Activated CD4-positive, alpha-beta T cell treated with anti-CD3 and anti-CD28 coated beads for 1 hour (primary cell): ENCODE results near the gene DOP1B.
"Not testable (repeated sequence)": the region's sequence is repeated elsewhere in the genome, so short reads cannot be mapped to it uniquely, and the experiment has no call there.

Experiments
- DNase-seq: peaks from one replicate; pipeline ENCODE4 v3.0.0-alpha.2; 2020

DOP1B gene, protein sequence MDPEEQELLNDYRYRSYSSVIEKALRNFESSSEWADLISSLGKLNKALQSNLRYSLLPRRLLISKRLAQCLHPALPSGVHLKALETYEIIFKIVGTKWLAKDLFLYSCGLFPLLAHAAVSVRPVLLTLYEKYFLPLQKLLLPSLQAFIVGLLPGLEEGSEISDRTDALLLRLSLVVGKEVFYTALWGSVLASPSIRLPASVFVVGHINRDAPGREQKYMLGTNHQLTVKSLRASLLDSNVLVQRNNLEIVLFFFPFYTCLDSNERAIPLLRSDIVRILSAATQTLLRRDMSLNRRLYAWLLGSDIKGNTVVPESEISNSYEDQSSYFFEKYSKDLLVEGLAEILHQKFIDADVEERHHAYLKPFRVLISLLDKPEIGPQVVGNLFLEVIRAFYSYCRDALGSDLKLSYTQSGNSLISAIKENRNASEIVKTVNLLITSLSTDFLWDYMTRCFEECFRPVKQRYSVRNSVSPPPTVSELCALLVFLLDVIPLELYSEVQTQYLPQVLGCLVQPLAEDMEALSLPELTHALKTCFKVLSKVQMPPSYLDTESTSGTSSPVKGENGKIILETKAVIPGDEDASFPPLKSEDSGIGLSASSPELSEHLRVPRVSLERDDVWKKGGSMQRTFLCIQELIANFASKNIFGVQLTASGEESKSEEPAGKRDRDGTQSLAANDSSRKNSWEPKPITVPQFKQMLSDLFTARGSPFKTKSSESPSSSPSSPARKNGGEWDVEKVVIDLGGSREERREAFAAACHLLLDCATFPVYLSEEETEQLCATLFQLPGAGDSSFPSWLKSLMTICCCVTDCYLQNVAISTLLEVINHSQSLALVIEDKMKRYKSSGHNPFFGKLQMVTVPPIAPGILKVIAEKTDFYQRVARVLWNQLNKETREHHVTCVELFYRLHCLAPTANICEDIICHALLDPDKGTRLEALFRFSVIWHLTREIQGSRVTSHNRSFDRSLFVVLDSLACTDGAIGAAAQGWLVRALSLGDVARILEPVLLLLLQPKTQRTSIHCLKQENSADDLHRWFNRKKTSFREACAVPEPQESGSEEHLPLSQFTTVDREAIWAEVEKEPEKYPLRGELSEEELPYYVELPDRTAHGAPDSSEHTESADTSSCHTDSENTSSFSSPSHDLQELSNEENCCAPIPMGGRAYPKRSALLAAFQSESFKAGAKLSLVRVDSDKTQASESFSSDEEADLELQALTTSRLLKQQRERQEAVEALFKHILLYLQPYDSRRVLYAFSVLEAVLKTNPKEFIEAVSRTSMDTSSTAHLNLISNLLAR (N-terminal part only)

GRCh38 chr21:36156815-36157670, at the start of gene DOP1B:
Gene DOP1B (plus strand): TSS chr21:36156824. CDS start chr21:36164734, 7,910 bp downstream.
- peak; percentile 26 for DNase-seq

DNA sequence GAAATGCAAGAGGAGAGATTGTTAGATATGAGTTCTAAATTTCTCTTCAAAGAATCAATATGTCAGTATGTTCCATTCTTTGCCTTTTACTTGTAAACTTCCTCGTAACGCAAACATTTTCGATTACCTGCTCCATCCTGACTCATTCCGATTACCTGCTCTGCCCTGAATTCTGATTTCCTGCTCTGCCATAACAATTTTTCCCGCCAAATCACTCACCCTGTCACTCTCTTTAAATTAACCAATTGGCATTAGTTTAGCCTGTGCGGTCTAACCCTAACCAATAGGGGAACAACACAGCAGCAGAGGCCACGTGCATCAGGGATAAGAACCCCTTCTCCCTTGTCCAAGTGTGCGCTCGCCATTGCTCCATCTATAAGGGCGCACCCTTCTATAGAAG, 46.8 kb upstream of the DOP1B start:
- DNase-seq = no peak

- no peak for DNase-seq
These were observed 45.4 kb upstream of the DOP1B start for GRCh38 chr21:36111238-36111637.

GRCh38 chr21:36113647-36114428, 42.8 kb upstream of the DOP1B start:
- DNase-seq = peak; percentile 34

GRCh38 chr21:36115138-36115730, 41.4 kb upstream of the DOP1B start:
- DNase-seq = no peak

DNA sequence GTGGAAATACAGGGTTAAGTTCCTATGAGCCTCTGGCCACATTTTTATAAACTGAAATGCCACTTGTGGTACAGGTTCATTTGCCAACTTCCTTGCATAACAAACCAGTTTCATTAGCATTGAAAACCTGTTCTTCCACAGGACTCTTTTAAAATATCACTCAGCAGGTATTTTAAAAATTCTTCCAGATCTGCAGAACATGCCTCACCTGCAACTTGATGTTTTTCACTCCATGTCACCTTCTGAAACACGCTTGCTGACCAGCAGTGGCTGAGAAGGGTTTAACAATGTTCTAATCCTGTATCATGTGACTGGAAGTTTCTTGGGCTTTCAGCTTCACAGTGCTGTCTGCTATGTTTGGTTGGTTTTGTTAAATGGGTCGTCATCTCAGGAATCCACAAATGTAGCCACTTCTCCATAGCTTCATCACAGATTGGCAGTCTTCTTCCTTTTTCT, 39.3 kb upstream of the DOP1B start:
- DNase-seq = no peak

DNA sequence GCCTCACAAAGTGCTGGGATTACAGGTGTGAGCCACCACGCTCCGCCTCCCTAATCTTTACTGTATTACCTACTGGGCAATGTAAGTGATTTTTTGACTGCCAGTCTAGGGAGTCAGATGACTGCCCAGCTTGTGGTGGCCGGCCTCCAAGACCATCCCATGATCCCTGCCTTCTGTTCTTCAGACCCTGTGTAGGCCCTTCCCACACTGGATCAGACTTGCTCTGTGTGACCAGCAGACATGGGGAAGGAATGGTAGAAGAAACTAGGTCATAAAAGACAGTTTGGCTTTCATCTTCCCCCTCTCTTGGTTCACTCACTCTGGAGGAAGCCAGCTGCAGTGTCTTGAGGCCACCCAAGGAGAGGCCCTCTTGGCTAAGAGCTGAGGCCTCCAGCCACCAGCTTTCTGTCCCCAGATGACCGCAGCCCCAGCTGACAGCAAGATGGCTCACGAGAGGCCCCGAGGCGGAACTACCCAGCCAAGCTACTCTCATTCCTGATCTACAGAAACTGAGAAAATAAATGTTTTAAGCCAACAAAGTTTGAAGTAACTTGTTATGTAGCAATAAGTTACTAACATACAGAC, 36.2 kb upstream of the DOP1B start:
- DNase-seq = no peak

DNA sequence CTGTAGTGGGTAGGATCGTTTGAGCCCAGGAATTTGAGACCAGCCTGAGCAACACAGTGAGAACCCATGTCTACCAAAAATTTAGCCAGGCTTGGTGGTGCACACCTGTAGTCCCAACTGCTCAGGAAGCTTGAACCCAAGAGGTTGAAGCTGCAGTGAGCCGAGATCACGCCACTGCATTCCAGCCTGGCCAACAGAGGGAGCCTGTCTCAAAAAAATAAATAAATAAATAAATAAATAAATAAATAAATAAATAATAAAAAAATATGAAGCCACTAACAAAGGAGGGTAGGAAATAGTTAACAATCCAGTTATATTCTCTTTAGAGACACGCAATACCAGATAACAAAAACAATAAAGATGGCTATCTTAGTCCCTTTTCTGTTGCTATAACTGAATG, 33.6 kb upstream of the DOP1B start:
- no peak for DNase-seq

DNA sequence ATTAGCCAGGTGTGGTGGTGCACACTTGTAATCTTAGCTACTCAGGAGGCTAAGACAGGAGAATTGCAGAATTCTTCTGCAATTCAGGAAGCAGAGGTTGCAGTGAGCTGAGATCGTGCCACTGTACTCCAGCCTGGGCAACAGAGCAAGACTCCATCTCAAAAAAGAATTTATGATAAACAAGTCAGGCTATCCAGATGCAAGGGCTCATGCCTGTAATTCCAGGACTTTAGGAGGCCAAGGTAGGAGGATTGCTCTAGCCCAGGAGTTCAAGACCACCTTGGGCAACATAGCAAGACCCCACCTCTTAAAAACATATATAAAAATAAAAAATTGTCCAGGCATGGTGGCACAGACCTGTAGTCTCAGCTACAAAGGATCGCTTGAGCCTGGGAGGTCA, 32.2 kb upstream of the DOP1B start:
- no peak for DNase-seq

- DNase-seq = peak; percentile 28
These were observed 31.0 kb upstream of the DOP1B start for GRCh38 chr21:36125512-36126207.

DNA sequence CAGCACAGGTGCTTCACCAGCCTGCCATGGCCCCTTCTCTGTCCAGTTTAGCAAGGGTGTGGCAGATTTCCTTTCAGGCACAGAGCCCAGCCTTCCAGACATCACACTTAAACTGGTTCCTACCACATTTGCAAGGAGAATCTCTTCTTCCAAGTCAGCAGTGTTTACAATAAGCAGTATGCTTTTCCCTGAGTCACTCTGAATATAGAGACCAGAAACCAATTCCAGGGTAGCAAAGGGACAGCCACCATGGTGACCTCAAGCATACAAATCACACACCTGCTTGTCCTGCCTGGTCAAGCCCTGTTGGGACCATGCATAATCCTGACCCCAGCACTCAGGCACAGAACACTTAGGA, 30.4 kb upstream of the DOP1B start:
- no peak for DNase-seq

DNA sequence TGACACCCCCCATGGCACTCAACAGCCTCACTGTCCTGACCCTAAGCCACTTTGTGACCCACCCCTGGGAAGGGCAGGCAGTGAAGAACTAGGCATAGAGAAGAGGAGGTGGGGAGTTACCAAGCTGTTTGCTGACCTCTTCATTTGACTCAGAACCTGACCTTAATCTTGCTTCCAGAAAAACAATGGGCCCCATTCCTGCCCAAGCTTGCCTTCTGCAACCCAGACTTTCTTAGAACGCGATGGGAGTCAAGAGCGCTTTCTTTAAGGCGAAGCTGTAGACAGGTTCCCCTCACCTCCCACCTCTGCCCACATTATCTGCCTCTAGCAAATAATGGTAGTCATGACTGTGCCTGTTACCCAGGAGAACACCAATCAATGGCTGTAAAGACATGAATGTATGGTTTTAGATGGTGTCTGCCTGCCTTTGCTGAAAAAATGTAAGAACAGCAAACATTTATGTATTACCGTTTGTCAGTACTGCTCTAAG, 30.0 kb upstream of the DOP1B start:
- no peak for DNase-seq

GRCh38 chr21:36127250-36127904, 29.2 kb upstream of the DOP1B start:
- DNase-seq = no peak

DNA sequence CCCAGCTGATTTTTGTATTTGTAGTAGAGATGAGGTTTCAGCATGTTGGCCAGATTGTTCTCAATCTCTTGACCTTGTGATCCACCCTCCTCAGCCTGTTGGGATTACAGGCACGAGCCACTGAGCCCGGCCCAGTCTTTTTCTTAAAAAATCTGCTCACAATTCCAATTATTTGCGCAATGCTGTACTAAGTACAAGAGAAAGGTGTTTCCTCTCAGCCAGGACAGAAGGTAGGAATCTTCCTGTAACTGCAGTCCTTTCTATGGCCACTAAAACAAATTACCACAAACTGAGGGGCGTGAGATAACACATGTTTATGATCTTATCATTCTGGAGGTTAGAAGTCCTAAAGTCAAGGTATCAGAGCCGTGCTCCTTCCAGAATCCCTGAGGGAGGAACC, 28.6 kb upstream of the DOP1B start:
- no peak for DNase-seq

GRCh38 chr21:36129219-36129618, 27.4 kb upstream of the DOP1B start:
- no peak for DNase-seq

DNA sequence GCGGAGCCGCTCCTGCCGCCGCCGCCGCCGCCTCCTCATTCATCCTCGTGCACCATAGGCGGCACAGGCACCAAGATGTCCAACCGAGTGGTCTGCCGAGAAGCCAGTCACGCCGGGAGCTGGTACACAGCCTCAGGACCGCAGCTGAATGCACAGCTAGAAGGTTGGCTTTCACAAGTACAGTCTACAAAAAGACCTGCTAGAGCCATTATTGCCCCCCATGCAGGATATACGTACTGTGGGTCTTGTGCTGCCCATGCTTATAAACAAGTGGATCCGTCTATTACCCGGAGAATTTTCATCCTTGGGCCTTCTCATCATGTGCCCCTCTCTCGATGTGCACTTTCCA, 26.2 kb upstream of the DOP1B start:
- DNase-seq = not testable (repeated sequence)

GRCh38 chr21:36130839-36131238, 25.8 kb upstream of the DOP1B start:
- not testable (repeated sequence) for DNase-seq

- DNase-seq = no peak
These were observed 23.9 kb upstream of the DOP1B start for GRCh38 chr21:36132696-36133095.

GRCh38 chr21:36134803-36135390, 21.7 kb upstream of the DOP1B start, which contains the start of gene CBR3:
Gene CBR3 (plus strand): TSS chr21:36135079. CDS start chr21:36135193, 114 bp downstream.
- peak; percentile 41 for DNase-seq
